Skin epidermis (tissue), 12 donors: ENCODE results near the gene GCDH.
"Not testable (repeated sequence)": the region's sequence is repeated elsewhere in the genome, so short reads cannot be mapped to it uniquely, and the experiment has no call there.

Experiments
- H3K27ac ChIP-seq, 21 experiments: fragments of 200-600 bp; sonication (generic) in 11 of 21; one replicate each; pipeline ENCODE4 v1.5.0; 2020; ENCODE audit warnings: mild to moderate bottlenecking in 3 of 21, inconsistent platforms in 2 of 21, moderate library complexity in 2 of 21
- H3K4me3 ChIP-seq, 7 experiments: fragments of 200-600 bp; sonication (generic) in 2 of 7; one replicate each; pipeline ENCODE4 v1.5.0; 2020; ENCODE audit warnings: inconsistent platforms in 2 of 7, mild to moderate bottlenecking in 2 of 7, moderate library complexity in 1 of 7

GCDH gene

GRCh38 chr19:12891553-12892021, 627 bp downstream of the GCDH start:
- H3K4me3 ChIP-seq = peak overlapping the region; percentile 57 to 97 (median 80)
- H3K27ac ChIP-seq = peak overlapping the region in 18 of 21 experiments; percentile 3 to 82 (median 67)

- Histone ChIP-seq H3K4me3 (no peak overlapping the region), H3K27ac (no peak overlapping the region)
Measured at GRCh38 chr19:12893582-12893981, 2.6 kb downstream of the GCDH start.

DNA sequence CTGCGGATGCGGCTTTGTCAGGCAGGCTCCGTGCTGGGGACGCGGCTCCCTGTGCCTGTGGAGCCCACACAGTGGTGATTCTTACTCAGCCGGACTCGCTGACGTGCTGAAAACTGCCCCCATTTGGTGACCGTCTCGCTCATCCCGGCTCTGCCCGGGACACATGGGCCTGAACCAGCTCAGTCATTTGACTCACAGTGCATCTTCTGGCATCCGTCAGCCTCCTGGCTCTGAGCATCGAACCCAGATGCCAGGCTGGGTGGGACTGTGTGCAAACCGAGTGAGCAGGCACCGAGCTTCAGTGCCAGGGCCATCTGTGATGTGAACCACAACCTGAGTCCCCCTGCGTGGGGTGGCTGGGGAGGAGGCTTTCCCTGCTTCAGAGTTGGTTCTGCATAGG, 5.5 kb downstream of the GCDH start:
- Histone ChIP-seq H3K4me3 (no peak overlapping the region), H3K27ac (no peak overlapping the region)

- Histone ChIP-seq H3K4me3 (no peak overlapping the region), H3K27ac (no peak overlapping the region)
Measured at GRCh38 chr19:12899891-12900518, 9.0 kb downstream of the GCDH start.

GRCh38 chr19:12907166-12907565, 16.2 kb downstream of the GCDH start:
- Histone ChIP-seq H3K4me3 (no peak overlapping the region), H3K27ac (no peak overlapping the region)

- H3K4me3 ChIP-seq = no peak overlapping the region
- H3K27ac ChIP-seq = peak overlapping the region in 16 of 21 experiments; percentile 29 to 84 (median 68)
Measured at GRCh38 chr19:12912571-12912970, 21.6 kb downstream of the GCDH start.

DNA sequence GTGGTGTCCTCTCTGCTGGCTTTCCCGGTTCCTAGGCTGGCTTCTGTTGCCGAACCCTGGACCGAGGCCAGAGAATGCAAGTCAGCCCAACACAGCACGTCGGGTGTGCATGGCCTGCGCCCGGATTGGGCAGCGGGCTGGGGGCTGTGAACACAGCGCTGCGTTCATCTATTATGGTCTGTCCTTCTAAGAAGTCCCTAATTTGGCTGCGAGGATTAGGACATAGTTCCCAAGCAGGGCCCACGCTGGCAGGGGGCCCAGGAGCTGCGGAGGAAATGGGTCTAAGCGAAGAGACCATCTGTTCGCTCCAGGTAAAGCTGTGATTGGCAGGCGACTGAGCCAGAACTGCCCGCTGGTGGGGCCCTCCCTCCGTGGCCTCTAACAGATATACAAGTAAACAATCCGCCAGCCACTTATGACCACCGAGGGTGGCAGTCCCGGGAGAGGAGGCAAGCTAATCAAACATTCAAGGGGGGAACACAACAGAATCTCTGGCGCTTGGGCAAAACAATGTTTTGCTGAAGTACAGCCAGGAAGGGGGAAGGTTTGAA, 22.1 kb downstream of the GCDH start:
- peak overlapping the region in 1 of 7 experiments; percentile 1 for H3K4me3 ChIP-seq
- peak overlapping the region in 19 of 21 experiments; percentile 44 to 84 (median 64) for H3K27ac ChIP-seq

DNA sequence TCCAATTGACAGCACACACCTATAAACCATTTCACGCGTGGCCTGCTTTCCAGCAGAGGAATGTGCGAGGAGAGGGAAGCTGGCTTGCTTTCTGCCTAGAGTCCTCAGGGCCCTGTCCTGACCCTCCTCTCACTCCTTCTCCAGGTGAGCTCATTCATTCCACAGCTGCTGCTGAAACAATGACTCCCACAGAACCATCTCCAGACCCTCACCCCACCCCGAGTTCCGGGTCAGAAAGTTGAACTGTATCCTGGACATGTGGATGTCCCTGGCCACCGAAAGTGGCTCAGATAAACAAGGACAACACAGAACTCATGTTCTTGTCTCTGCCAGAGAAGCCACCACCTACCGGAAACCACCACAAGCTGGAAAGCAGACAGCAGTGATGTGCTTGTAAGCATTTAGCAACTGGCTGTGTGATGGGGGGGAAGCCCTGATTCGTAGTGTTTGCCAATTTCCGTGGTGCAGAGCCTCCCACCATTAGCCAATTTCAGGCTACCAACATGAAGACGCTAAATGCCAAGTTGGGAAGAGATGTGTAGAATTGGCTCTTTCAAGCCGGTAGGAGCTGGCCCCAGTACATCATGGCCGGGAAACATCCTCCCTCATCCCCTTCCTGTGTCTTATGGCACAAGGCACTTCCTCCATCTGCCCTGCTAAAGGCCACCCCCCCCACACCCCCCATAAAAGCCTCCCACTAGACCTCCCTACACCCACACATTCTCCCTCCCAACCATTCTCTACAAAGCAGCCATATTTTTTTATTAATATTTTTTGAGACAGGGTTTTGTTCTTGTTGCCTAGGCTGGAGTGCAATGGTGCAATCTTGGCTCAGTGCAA, 23.1 kb downstream of the GCDH start:
- no peak overlapping the region for H3K4me3 ChIP-seq
- H3K27ac ChIP-seq = peak overlapping the region in 19 of 21 experiments; percentile 34 to 84 (median 64)

GRCh38 chr19:12915860-12916259, 24.9 kb downstream of the GCDH start:
- not testable (repeated sequence) for H3K4me3 ChIP-seq, H3K27ac ChIP-seq

- no peak overlapping the region for H3K4me3 ChIP-seq
- no peak overlapping the region for H3K27ac ChIP-seq
Measured at GRCh38 chr19:12918253-12918652, 27.3 kb downstream of the GCDH start.

GRCh38 chr19:12921047-12921446, 30.1 kb downstream of the GCDH start:
- no peak overlapping the region for H3K4me3 ChIP-seq
- H3K27ac ChIP-seq = no peak overlapping the region

DNA sequence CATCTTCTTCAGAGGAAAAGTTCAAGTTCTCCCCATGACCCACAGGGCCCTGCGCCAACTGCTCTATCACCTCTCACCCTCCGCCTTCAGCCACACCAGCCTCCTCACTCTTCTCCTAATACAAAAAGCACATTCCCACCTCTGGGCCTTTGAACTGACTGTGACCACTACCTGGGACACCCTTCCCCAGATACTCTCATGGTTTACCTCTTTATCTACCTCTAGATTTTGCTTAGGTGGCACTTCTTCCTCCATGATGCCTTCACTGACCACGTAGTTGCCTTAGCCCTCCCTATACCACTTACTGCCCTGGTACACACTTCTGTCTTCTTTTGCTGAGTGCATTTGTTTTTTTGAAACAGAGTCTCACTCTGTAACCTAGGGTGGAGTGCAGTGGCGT, 32.0 kb downstream of the GCDH start:
- Histone ChIP-seq H3K4me3 (no peak overlapping the region), H3K27ac (no peak overlapping the region)

GRCh38 chr19:12924621-12925310, 33.8 kb downstream of the GCDH start:
- H3K27ac ChIP-seq = no peak overlapping the region
- no peak overlapping the region for H3K4me3 ChIP-seq

DNA sequence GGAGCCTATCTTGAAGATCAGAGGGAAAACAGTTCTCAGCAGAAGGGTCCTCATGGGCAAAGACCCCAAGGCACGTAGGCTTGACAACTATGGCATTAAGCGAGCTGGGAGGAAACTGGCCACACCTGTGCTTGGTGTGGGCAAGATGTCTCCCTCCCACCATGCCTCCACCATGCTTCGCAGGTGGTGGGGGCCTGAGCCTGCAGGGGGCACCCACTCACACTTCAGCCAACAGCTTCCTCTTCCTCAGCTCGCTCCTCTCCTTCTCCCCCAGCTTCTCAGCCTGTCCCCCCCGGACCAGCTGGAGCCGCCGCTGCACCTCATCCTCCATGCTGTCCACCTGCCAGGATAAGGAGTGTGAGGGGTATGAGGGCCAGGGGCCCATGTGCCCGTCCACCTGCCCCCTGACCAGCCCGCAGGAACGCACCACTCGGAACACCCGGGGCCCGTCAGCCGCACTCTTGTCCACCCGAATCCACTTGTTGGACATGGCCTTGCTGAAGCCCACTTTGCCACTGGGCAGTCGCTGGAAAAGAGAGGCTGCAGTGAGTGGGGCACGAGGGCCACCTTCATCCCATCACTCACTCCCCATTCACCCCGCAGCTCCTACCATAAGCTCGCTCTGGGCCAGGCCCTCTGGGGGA, 39.2 kb downstream of the GCDH start:
- H3K27ac ChIP-seq = no peak overlapping the region

GRCh38 chr19:12932392-12933286, 41.7 kb downstream of the GCDH start:
- peak overlapping the region in 20 of 21 experiments; percentile 68 to 95 (median 85) for H3K27ac ChIP-seq
- peak overlapping the region; percentile 66 to 98 (median 87) for H3K4me3 ChIP-seq

More for the DNA sequence above, 39.2 kb downstream of the GCDH start:
- H3K4me3 ChIP-seq = no peak overlapping the region

DNA sequence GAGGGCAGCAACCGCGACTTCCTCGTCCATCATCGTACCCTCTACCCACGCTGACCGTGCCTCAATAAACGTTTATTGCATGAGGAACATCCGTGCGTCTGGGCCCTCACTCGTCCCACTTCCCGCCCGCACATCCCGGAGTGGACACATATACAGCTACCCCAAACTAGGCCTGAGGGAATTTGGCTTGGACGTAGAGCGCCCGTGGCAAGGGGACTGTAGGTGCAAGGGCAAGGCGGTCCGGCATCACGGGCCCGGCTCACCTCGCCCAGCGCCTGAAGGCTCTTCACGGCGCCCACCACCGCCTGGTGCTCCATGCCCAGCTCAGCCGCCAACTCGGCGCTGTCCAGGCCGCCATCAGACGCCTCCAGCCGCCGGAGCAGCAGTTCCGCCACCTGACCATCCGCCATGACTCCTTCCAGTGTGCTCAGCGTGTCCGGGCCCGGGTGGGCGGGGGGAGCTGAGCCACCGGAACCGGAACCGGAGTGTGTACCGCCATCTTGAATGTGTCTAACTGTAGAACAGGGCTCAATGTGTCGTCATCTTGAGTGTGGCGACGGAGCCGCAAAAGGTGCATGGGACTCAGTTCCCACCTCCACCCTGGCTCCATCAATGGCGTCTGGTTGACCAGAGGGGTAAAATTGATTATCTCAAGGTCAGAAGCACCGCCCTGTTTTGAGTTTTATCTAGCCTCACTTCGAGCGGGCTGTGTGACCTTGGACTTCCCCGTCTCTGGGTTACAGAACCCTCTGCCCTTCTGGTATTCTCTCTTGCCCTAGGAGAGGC, 42.5 kb downstream of the GCDH start, which contains the start of gene FARSA:
Gene FARSA, minus strand, starts transcription at position 425 of the 786 bp plus-strand sequence. Its CDS starts 15 bp downstream, at position 410.
- Histone ChIP-seq H3K4me3 (peak within 1 kb of the TSS; percentile 66 to 98 (median 87)), H3K27ac (peak within 1 kb of the TSS; percentile 68 to 95 (median 84))

DNA sequence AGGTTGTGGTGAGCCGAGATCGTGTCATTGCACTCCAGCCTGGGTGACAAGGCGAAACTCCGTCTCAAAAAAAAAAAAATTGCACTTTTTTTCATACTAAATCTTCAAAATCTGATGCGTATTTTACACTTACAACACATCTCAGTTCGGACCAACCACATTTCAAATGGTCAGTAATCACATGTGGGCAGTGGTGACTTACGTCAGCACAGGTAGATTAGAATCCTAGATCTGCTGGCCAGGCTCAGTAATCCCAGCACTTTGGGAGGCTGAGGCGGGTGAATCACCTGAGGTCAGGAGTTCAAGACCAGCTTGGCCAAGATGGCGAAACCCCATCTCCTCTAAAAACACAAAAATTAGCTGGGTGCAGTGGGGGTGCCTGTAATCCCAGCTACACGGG, 44.1 kb downstream of the GCDH start:
- Histone ChIP-seq H3K4me3 (no peak overlapping the region), H3K27ac (no peak overlapping the region)

GRCh38 chr19:12936582-12936981, 45.6 kb downstream of the GCDH start:
- no peak overlapping the region for H3K4me3 ChIP-seq
- peak overlapping the region in 6 of 21 experiments; percentile 15 to 95 (median 58) for H3K27ac ChIP-seq
